WTC11 (cell line): ENCODE measurements around the gene SST. TPM values are rescaled to one million over a fixed set of nuclear protein-coding genes. Genes with fewer than 3 reads are reported as not detected.

ENCODE experiments used
- ATAC-seq: fragments of 200-7000 bp; cut with Tn5 transposase; 2 replicates; pipeline ENCODE4 v1.10.0; 2021; ENCODE audit warnings: mild to moderate bottlenecking, moderate library complexity
- CTCF ChIA-PET: fragments of 300-600 bp; sonication (Branson Sonifier 250); formaldehyde crosslinking; loops from one replicate; lab custom pipeline; 2021; ENCODE audit warnings: antibody characterized with exemption; lab: Charles Lee
- POLR2A ChIA-PET: fragments of 350-600 bp; sonication (Branson Sonifier 250); formaldehyde crosslinking; loops from one replicate; lab custom pipeline; 2021; ENCODE audit warnings: antibody characterized with exemption; lab: Charles Lee
- DNase-seq: peaks from one replicate; pipeline ENCODE4 v3.0.0; 2021; ENCODE audit warnings: low spot score
- H3K27ac Mint-ChIP-seq: 2 replicates; pipeline ENCODE4 v1.8.0; 2021; ENCODE audit warnings: mixed read lengths
- H3K27me3 Mint-ChIP-seq: 2 replicates; pipeline ENCODE4 v1.8.0; 2021; ENCODE audit warnings: low read depth, mild to moderate bottlenecking, moderate library complexity, mixed read lengths
- H3K36me3 Mint-ChIP-seq: 2 replicates; pipeline ENCODE4 v1.8.0; 2021; ENCODE audit warnings: mixed read lengths
- H3K4me1 Mint-ChIP-seq: 2 replicates; pipeline ENCODE4 v1.8.0; 2022; ENCODE audit warnings: mixed read lengths
- H3K4me3 Mint-ChIP-seq: 2 replicates; pipeline ENCODE4 v1.8.0; 2021; ENCODE audit warnings: mild to moderate bottlenecking, moderate library complexity, mixed read lengths
- H3K9me3 Mint-ChIP-seq: 2 replicates; pipeline ENCODE4 v1.8.0; 2021; ENCODE audit warnings: mixed read lengths
- FOXP1 ChIP-seq: sonication (generic); formaldehyde crosslinking; IDR thresholded peaks from 2 replicates; pipeline ENCODE4 v1.8.0; 2022; ENCODE audit warnings: missing genetic modification reagents, mild to moderate bottlenecking, moderate library complexity, borderline replicate concordance
- IRF2 ChIP-seq: sonication (generic); formaldehyde crosslinking; IDR thresholded peaks from 2 replicates; pipeline ENCODE4 v1.8.0; 2022; ENCODE audit warnings: low read depth, missing genetic modification reagents, borderline replicate concordance
- MLX ChIP-seq: sonication (generic); formaldehyde crosslinking; IDR thresholded peaks from 2 replicates; pipeline ENCODE4 v1.8.1; 2023; ENCODE audit warnings: mild to moderate bottlenecking, missing genetic modification reagents, moderate library complexity
- MXD4 ChIP-seq: fragments of 250-450 bp; sonication (Bioruptor Pico); IDR thresholded peaks from 2 replicates; pipeline ENCODE4 v1.8.0; 2021; ENCODE audit warnings: mild to moderate bottlenecking, moderate library complexity, borderline replicate concordance
- OVOL2 ChIP-seq: fragments of 250-450 bp; sonication (Bioruptor Pico); IDR thresholded peaks from 2 replicates; pipeline ENCODE4 v1.9.0; 2021; ENCODE audit warnings: mild to moderate bottlenecking, borderline replicate concordance
- PRDM15 ChIP-seq: sonication (generic); formaldehyde crosslinking; IDR thresholded peaks from 2 replicates; pipeline ENCODE4 v1.8.0; 2022; ENCODE audit warnings: missing genetic modification reagents
- PREB ChIP-seq: sonication (generic); formaldehyde crosslinking; IDR thresholded peaks from 2 replicates; pipeline ENCODE4 v1.8.1; 2022; ENCODE audit warnings: mild to moderate bottlenecking, missing genetic modification reagents, moderate library complexity, borderline replicate concordance
- SMAD4 ChIP-seq: sonication (generic); formaldehyde crosslinking; IDR thresholded peaks from 2 replicates; pipeline ENCODE4 v1.8.0; 2022; ENCODE audit warnings: mild to moderate bottlenecking, missing genetic modification reagents
- SOX15 ChIP-seq: fragments of 250-450 bp; sonication (Bioruptor Pico); IDR thresholded peaks from 2 replicates; pipeline ENCODE4 v1.9.0; 2021; ENCODE audit warnings: mild to moderate bottlenecking
- STAT6 ChIP-seq: sonication (generic); formaldehyde crosslinking; conservative IDR thresholded peaks from 2 replicates; pipeline ENCODE4 v1.8.1; 2023; ENCODE audit warnings: mild to moderate bottlenecking, low read depth, missing genetic modification reagents, moderate library complexity
- ZNF281 ChIP-seq: sonication (generic); formaldehyde crosslinking; IDR thresholded peaks from 2 replicates; pipeline ENCODE4 v1.8.0; 2023; ENCODE audit warnings: mild to moderate bottlenecking, missing genetic modification reagents
- total RNA-seq: library from RNA; stranded (reverse); gene quantifications from 3 replicates; pipeline ENCODE4 v1.2.3, GENCODE V29; 2021

Gene SST
- total RNA-seq, 1 experiment from 2014 or later, result 0.70 TPM

- no peaks in the 10 kb centered on the region for H3K27me3 Mint-ChIP-seq
- no peak overlapping the region for H3K4me3 Mint-ChIP-seq
- H3K36me3 Mint-ChIP-seq, result no peaks in the 10 kb centered on the region
- H3K27ac Mint-ChIP-seq, result no peak overlapping the region
- DNase-seq (no peak), ATAC-seq (no peak)
- no peaks in the 10 kb centered on the region for H3K4me1 Mint-ChIP-seq
- CTCF ChIA-PET, result interaction anchor here (1.1 kb wide), 1 partner anchor 485 kb away, joined by 3 read pairs; no protein-coding TSS in a partner anchor
- TF ChIP-seq PRDM15 (CRISPR knock-in tag) (no peak), ZNF281 (CRISPR knock-in tag) (no peak), OVOL2 (CRISPR knock-in tag) (no peak), SOX15 (CRISPR knock-in tag) (no peak), PREB (no peak), STAT6 (CRISPR knock-in tag) (no peak), IRF2 (CRISPR knock-in tag) (no peak)
- no peaks in the 10 kb centered on the region for H3K9me3 Mint-ChIP-seq
- POLR2A ChIA-PET, result no interaction called here
Observed at GRCh38 chr3:187705164-187705563, 35.0 kb upstream of the SST start.

- POLR2A ChIA-PET, result no interaction called here
- no peak within 1 kb of the TSS for H3K27ac Mint-ChIP-seq
- DNase-seq (no peak), ATAC-seq (no peak)
- TF ChIP-seq MLX (CRISPR knock-in tag) (no peak), MXD4 (CRISPR knock-in tag) (no peak), FOXP1 (CRISPR knock-in tag) (no peak), SMAD4 (no peak)
- no peak within 1 kb of the TSS for H3K4me3 Mint-ChIP-seq
- H3K4me1 Mint-ChIP-seq, result no peaks in the 10 kb centered on the region
- CTCF ChIA-PET, result interaction anchor here (1.1 to 2.8 kb wide), 5 partner anchors 10 to 482 kb away, joined by 3 to 11 read pairs (median 6); no protein-coding TSS in a partner anchor
- no peaks in the 10 kb centered on the region for H3K9me3 Mint-ChIP-seq
- no peaks in the 10 kb centered on the region for H3K27me3 Mint-ChIP-seq
- no peaks in the 10 kb centered on the region for H3K36me3 Mint-ChIP-seq
Observed at GRCh38 chr3:187702507-187703033, 32.4 kb upstream of the SST start, which contains the start of gene RTP2. RTP2 (minus strand) TSS chr3:187702557; CDS start chr3:187702128, 429 bp downstream.
